ENCODE data around the gene GPRC5B.

- TF ChIP-seq, protein P1, sequence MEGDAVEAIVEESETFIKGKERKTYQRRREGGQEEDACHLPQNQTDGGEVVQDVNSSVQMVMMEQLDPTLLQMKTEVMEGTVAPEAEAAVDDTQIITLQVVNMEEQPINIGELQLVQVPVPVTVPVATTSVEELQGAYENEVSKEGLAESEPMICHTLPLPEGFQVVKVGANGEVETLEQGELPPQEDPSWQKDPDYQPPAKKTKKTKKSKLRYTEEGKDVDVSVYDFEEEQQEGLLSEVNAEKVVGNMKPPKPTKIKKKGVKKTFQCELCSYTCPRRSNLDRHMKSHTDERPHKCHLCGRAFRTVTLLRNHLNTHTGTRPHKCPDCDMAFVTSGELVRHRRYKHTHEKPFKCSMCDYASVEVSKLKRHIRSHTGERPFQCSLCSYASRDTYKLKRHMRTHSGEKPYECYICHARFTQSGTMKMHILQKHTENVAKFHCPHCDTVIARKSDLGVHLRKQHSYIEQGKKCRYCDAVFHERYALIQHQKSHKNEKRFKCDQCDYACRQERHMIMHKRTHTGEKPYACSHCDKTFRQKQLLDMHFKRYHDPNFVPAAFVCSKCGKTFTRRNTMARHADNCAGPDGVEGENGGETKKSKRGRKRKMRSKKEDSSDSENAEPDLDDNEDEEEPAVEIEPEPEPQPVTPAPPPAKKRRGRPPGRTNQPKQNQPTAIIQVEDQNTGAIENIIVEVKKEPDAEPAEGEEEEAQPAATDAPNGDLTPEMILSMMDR (IDR thresholded peaks at IDR 0.05; ENCODE audit: extremely low read depth in 1 of 2, insufficient read depth in 1 of 2, low read depth in 1 of 2, low read length in 2 of 2), result no peak
- TF ChIP-seq POLR2A (IDR thresholded peaks at IDR 0.05; ENCODE audit: low read depth, low read length), result no peak
- TF ChIP-seq POLR2AphosphoS5 (IDR thresholded peaks at IDR 0.05; ENCODE audit: insufficient read depth, low read depth, low read length), result no peak
- TF ChIP-seq EZH2 (IDR thresholded peaks at IDR 0.05; ENCODE audit: borderline replicate concordance, low read depth, low read length, severe bottlenecking), result no peak
- no peak for TF ChIP-seq MYC (IDR thresholded peaks at IDR 0.05; ENCODE audit: low read depth, low read length)
- no peak for TF ChIP-seq MAX (IDR thresholded peaks at IDR 0.05; ENCODE audit: insufficient read depth, insufficient read length)
Observed at GRCh38 chr16:19859603-19860002, 25.0 kb downstream of the GPRC5B start.

Measured in endothelial cell of umbilical vein (primary cell).